ENCODE results near the gene APP.

Gene APP

GRCh38 chr21:26011292-26011940 lies 159.2 kb downstream of the APP start:
- no peak for DNase-seq

GRCh38 chr21:26007951-26008498 lies 162.5 kb downstream of the APP start:
- DNase-seq = no peak

- DNase-seq = no peak
These were observed 165.1 kb downstream of the APP start for GRCh38 chr21:26005464-26005863.

- DNase-seq = no peak
These were observed 167.2 kb downstream of the APP start for GRCh38 chr21:26003404-26003803.

- no peak for DNase-seq
These were observed 169.2 kb downstream of the APP start for GRCh38 chr21:26001356-26001755.

- no peak for DNase-seq
These were observed 170.5 kb downstream of the APP start for GRCh38 chr21:25999921-26000582.

GRCh38 chr21:25997788-25998611 lies 172.6 kb downstream of the APP start:
- no peak for DNase-seq

- no peak for DNase-seq
These were observed 175.3 kb downstream of the APP start for GRCh38 chr21:25995278-25995677.

- no peak for DNase-seq
These were observed 175.8 kb downstream of the APP start for GRCh38 chr21:25994758-25995163.

- no peak for DNase-seq
These were observed 181.8 kb downstream of the APP start for GRCh38 chr21:25988738-25989137.

- DNase-seq = no peak
These were observed 183.0 kb downstream of the APP start for GRCh38 chr21:25987531-25987930.

GRCh38 chr21:25986928-25987327 lies 183.6 kb downstream of the APP start:
- DNase-seq = no peak

GRCh38 chr21:25985990-25986389 lies 184.6 kb downstream of the APP start:
- DNase-seq = no peak

- DNase-seq = no peak
These were observed 186.0 kb downstream of the APP start for GRCh38 chr21:25984538-25984937.

GRCh38 chr21:25983745-25984144 lies 186.8 kb downstream of the APP start:
- DNase-seq = no peak

- DNase-seq = no peak
These were observed 189.9 kb downstream of the APP start for GRCh38 chr21:25980710-25981109.

GRCh38 chr21:25979845-25980616 lies 190.5 kb downstream of the APP start:
- DNase-seq = no peak

- DNase-seq = no peak
These were observed 193.4 kb downstream of the APP start for GRCh38 chr21:25977068-25977611.

GRCh38 chr21:25974964-25975363 lies 195.6 kb downstream of the APP start:
- no peak for DNase-seq

- no peak for DNase-seq
These were observed 200.2 kb downstream of the APP start for GRCh38 chr21:25970254-25970930.

GRCh38 chr21:25967901-25968438 lies 202.6 kb downstream of the APP start:
- DNase-seq = no peak
